Measurements from ENCODE around the gene SMAD9.

DNA sequence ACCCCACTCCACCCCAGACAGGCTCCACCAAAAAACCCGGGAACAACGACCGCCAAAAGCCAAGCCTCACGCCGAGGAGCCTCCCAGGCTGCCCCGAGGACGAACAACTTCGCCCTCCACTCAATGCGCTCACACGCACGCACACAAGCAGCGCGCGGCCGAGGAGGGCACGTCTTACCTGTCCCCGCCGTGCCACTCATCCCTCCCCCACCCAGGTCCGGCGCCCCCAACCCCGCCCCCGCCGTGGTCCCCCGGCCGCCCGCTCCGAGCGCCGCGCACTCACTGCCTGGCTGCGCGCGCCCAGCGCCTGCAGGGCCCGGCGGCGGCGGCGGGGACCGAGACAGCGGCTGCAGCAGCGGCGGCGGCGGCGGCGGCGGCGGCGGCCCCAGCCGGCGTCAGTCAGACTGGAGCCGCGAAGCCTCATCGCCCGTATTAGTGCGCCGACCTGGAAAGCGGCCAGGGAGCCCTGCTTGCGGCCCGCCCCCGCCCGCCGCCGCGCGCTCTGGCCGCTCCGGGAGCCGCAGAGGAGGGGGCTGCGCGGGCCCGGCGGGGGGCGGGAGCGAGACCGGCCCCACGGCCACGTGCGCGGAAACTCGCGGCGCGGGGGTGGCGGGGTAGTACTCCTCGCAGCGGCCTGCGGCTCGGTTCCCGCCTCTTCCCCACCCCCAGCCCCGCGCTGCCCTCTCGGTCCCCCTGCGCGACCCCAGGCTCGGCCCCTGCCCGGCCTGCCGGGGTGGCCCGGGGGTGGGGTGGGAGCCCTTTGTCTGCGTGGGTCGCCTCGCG, at the start of gene SMAD9:
- TF ChIP-seq, protein P1, sequence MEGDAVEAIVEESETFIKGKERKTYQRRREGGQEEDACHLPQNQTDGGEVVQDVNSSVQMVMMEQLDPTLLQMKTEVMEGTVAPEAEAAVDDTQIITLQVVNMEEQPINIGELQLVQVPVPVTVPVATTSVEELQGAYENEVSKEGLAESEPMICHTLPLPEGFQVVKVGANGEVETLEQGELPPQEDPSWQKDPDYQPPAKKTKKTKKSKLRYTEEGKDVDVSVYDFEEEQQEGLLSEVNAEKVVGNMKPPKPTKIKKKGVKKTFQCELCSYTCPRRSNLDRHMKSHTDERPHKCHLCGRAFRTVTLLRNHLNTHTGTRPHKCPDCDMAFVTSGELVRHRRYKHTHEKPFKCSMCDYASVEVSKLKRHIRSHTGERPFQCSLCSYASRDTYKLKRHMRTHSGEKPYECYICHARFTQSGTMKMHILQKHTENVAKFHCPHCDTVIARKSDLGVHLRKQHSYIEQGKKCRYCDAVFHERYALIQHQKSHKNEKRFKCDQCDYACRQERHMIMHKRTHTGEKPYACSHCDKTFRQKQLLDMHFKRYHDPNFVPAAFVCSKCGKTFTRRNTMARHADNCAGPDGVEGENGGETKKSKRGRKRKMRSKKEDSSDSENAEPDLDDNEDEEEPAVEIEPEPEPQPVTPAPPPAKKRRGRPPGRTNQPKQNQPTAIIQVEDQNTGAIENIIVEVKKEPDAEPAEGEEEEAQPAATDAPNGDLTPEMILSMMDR (conservative IDR thresholded peaks at IDR 0.05; ENCODE audit: low read depth, low read length) = no peak
- TF ChIP-seq, protein P2, sequence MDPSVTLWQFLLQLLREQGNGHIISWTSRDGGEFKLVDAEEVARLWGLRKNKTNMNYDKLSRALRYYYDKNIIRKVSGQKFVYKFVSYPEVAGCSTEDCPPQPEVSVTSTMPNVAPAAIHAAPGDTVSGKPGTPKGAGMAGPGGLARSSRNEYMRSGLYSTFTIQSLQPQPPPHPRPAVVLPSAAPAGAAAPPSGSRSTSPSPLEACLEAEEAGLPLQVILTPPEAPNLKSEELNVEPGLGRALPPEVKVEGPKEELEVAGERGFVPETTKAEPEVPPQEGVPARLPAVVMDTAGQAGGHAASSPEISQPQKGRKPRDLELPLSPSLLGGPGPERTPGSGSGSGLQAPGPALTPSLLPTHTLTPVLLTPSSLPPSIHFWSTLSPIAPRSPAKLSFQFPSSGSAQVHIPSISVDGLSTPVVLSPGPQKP (IDR thresholded peaks at IDR 0.05; ENCODE audit: borderline replicate concordance, low read depth, low read length) = no peak
- TF ChIP-seq RAD21 (IDR thresholded peaks at IDR 0.05; ENCODE audit: low read length) = no peak
- TF ChIP-seq, protein P3, sequence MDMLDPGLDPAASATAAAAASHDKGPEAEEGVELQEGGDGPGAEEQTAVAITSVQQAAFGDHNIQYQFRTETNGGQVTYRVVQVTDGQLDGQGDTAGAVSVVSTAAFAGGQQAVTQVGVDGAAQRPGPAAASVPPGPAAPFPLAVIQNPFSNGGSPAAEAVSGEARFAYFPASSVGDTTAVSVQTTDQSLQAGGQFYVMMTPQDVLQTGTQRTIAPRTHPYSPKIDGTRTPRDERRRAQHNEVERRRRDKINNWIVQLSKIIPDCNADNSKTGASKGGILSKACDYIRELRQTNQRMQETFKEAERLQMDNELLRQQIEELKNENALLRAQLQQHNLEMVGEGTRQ (IDR thresholded peaks at IDR 0.05; ENCODE audit: low read depth, low read length) = no peak
- no peak for TF ChIP-seq CHD1 (IDR thresholded peaks at IDR 0.05; ENCODE audit: low read depth, low read length)
- TF ChIP-seq RCOR1 (IDR thresholded peaks at IDR 0.05; ENCODE audit: insufficient replicate concordance, low read length) = no peak
- TF ChIP-seq MAFK (IDR thresholded peaks at IDR 0.05; ENCODE audit: low read depth, low read length) = no peak
- TF ChIP-seq POLR2A (IDR thresholded peaks at IDR 0.05; ENCODE audit: low read depth, low read length) = no peak
- TF ChIP-seq RFX5 (IDR thresholded peaks at IDR 0.05; ENCODE audit: low read depth, low read length) = no peak
- TF ChIP-seq MAZ (IDR thresholded peaks at IDR 0.05; ENCODE audit: borderline replicate concordance, low read depth, low read length) = peak; percentile 61; the same call in 1 of the 2 replicates
- no peak for TF ChIP-seq SMC3 (IDR thresholded peaks at IDR 0.05; ENCODE audit: low read depth, low read length)
- TF ChIP-seq MXI1 (IDR thresholded peaks at IDR 0.05; ENCODE audit: borderline replicate concordance, low read depth, low read length) = no peak
